MV-4-11 (cell line): ENCODE data around the gene CNKSR3.

Source experiments
- DNase-seq: peaks from one replicate; lab custom pipeline; 2025; lab: John Stamatoyannopoulos, UW

Gene CNKSR3

DNA sequence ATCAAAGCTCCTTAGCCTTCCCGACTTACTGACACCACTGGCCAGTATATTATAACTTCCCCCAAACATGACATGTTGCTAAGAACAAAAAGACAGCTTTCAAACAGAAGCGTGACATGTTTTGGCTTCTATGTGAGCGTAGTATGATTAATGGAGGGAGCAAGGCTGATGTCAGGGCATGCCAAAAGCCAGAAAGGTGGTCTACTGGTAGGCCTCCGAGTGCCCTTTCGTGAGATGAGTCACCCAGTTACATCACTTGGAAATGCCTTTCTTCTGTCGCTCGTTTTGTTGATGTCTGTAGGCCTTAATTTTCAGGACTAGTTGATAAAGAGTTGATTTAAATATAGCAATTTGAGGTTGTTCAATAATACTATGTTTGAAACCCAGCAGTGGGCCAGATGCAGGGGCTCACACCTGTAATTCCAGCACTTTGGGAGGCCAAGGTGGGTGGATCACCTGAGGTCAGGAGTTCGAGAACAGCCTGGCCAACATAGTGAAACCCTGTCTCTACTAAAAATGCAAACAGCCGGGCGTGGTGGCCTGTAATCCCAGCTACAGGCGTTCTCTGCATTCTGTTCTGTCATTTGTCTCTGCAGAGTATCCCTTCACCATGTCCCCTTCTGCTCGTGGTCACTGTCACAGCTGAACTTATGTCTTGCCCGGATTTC is 53.3 kb downstream of the CNKSR3 start:
- DNase-seq: no peak

DNA sequence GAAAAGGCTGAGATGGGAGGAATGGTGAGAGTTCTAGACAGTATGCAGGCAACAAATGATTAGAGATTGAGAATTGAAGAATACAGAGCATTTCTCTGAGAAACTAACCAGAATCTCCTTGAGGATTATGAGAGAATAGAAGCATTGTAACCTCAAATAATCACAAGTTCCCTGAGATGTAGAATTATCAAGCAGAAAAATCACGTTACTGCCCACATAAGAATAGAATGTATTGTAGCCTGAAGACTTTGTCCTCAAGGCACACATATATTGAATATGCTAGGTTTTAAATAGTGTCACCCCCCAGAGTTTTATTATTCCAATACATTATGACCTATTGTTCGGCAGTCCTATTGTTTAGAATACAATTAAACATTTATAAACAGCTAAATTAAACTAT is 57.2 kb downstream of the CNKSR3 start:
- DNase-seq: no peak

DNA sequence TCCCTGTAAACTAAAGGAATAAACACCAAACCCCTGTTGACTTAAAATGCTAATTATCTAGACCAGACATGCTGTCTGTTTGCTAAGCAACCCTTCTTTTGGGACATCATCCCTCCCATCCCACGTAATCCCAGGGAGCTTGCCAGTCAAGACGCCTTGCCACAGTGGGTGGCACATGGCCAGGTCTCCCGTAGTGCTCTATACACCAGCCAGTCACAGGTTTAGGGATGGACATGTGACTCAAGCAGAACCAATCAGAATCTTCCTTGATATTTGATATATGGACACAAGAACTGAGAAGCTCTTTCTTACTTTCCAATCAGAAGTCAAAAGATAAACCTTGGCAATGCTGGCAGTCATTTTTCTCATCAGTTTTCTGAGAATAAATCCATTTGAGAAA is 60.0 kb downstream of the CNKSR3 start:
- DNase-seq: no peak

DNA sequence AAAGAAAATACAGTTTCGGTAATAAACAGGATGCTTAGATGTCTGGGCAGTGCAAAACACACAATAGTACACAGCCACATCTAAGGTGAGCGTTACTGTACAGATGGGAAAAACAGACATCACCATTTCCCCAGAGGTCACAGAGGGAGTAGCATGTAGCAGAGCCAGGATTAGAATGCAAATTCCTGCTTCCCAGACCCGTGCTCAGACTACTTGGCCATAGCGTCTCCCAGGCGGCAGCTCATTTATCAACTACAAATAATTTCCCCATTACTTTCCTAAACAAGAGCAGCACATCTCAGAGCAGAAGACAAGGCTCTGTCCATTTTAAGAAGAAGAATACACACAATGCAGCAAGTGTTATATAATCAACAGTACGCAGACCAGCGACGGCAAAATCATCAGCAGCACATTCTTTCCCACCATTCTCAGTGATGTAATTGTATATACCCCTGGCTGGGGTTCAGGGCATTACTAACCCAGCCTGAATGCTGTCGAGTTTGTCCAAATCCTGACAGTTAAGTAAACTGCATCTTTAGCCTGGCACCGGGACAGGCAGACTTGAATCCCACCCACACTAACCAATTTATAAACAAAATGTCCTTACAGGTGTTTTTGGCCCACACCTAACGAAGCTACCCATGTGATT is 61.9 kb downstream of the CNKSR3 start:
- DNase-seq: no peak

DNA sequence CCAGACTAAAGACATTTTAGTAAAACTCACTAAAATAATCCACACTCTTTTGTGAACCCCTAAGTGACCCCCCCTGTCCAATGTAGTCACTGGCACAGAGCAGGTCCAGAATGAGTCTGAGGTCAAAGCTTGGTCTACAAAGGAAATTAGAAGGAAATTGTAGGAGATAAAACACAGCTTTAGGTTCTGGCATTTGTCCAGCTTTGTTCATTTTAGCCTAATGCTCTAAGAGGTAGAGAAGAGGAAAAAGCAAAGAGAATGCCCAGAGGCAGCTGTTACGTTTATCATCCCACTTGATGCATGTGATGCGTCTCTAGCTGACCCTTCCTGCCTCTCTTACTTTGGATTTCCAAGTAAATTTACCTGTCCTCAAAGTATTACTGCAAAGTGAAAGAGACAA is 62.5 kb downstream of the CNKSR3 start:
- no peak for DNase-seq

DNA sequence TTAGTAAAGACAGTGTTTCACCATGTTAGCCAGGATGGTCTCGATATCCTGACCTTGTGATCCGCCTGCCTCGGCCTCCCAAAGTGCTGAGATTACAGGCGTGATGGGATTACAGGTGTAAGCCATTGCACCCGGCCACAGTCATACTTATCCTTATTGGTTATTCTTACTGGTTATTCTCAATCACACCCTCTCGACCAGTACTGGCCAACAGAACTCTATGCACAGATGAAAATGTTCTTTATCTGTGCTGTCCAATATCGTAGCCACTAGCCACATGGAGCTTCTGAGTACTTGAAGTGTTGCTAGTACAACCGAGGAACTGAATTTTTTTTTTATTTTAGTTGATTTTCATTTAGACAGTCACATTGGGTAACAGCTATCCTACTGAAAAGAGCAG is 63.5 kb downstream of the CNKSR3 start:
- DNase-seq: no peak

DNA sequence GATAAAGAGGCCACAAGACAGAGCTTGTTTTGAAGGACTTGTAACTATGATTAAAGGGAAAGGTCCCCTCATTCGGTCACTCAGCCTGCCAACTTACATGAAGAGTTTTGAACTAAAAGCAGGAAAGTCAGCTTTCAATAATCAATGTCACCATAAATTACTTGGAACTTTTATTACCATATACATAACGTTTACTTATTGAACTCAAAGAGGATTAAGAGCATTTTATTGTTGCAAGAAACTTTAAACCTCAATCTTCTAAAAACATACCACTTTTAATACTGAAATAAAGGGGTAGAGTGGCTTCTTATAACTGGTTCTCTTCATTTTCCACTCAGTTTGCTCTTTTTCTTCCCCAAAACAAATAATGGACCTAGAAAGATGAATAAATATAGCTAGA is 65.1 kb downstream of the CNKSR3 start:
- no peak for DNase-seq

DNA sequence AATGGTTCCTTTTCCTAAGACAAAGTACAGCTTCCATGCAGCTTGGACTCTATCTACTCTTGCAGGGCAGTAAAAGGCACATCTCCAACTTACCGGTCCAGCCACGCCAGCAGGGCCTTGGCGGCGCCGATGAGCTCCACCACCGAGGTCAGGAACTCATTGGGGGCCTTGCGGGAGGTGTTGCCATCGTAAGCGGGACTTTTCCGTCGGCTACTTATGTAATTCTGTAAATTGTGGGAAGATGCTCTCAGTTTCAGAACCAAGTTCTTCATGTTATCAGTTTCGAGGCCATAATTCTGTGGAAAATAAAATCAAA is 68.5 kb downstream of the CNKSR3 start:
- DNase-seq: no peak

DNA sequence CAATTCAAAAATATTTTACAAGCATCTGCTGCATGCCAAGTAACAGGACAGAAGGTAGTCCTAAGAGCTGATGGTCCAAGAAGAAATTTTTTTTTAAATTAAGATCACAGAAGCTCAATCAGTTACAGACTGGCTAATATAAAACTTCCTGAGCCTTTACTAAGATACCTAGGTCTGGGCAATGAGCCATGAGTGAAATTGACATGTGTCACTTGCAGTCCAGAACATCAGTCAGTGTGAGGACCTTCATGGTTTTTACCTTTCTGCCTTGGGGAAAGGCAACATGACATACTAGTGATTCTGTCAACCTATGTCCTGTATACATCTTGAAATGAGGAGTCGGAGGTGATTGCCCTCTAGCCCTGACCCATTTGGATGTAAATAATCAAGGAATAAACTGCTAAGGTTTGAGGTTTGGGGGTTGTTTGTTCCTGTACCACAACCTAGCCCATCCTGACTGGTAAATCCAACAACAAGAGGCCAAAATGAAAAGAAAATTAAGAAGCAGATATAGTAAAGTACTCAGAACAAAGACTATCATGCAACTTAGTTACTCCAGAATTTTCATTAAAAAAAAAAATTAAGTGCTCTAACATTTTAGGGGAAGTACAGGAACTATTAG is 70.0 kb downstream of the CNKSR3 start:
- DNase-seq: no peak

DNA sequence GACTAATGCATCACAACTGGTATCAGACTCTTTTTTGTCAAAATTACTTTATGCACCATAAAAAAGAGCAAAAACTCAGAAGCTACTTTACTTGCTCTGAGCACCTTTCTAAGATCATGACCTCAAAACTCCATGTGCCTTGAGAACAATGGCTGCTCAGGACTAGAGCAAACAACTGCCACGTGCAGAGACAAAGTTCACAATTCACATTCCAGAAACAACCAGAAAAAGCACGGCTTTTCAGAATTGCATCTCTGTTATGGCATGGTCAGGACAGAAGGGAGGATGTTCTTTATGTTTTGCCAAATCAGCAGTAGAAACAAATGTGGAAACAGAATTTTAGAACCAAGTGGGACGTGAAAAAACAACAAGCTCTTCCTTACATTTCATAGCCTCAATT is 70.5 kb downstream of the CNKSR3 start:
- no peak for DNase-seq

DNA sequence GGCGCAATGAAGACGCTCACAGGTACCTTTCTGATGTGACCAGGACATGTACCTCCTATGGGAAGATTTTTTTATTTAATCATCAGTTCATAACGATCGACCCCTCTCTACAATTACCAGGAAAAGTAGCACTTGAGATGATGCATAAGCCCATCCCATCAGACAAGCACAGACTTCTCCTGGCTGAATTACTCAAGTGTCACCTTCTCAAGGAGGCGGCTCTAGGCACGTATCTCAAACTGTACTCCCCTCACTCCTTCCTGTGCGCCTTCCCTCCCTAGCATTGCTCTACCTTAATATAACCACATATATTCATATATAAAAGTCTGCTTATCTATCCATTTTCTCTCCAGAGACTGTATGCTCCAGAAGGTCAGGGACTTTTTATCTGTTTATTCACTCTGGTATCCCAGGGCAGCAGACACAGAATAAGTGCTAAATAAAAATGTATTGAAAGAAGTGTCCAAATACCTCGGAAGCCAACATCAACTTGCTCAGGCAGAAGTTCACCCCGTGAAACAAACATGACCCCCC is 71.5 kb downstream of the CNKSR3 start:
- no peak for DNase-seq

DNA sequence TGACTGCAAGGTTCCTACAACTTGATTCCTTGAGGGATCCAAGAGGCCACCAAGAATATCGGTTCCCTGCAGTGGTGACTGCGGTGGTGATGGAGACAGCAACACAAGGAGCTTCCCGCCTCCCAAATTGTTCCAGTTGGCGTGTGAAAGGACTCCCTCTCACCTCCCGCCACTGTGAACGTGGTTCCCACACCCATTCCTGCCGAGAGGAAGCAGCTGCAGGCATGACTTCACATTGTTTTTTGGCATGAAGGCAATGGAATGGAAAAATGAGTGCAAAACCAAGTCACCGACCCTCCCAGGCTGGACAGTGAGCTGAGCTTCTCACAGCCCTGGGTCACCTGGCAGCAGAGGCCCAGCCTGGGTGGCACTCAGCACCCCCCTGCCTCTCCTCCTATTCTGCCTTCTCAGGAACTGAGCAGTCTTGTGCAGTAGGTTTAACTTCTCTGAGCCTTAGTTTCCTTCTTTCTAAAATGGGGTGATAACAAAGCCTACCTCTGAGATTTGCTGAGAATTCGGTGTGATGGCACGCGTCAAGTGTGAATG is 75.0 kb downstream of the CNKSR3 start:
- no peak for DNase-seq

DNA sequence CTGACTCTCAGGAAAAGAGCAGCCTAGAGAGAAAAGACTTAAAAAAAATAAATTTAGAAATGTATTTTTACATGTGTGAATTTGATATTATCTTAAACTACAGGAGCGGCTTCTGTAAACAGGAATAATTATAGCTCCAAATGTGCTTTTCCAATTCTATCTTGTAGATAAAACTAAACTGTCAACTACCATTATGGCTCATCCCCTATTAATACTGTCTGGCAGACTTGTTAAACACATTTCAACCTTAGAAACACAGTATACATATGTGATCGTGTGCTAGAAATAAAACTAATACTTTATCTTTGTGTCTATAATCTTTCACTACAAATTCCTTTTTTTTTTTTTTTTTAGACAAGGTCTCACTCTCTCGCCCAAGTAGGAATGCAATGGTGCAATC is 75.8 kb downstream of the CNKSR3 start:
- DNase-seq: no peak

DNA sequence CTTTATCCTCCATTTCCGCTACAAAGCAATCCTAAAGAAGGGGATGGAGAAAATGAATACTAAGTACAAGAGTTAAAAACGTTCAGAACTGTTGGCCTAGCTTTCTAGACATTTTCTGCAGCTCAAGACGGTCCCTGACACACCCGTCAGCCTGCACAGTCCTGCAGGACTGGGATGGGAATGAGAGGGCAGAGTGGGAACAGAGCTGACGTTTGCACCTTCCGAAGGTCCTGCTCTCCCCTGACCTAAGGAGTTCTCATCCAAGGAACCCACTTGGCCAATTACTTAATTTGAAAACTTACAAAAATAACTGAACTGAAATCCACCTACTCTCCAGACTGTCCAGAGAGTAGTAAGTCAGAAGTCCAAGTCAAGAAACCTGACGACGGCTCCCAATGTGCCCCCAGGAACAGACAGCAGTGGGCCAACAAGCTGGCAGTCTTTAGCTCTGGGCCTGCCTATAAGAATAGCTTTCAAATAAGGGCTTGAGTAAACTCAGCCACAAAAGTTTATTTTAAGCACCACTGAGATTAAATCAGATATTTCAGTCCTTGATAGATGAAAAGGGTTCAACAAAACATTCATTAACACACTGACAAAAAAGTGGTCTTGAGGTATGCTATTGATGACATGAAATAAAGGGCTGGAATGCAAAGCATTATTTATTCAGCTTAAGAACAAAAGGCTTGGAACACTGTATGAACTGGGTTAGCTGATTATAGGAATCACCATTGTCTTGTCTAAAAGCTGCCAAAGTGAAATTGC is 76.8 kb downstream of the CNKSR3 start:
- no peak for DNase-seq

DNA sequence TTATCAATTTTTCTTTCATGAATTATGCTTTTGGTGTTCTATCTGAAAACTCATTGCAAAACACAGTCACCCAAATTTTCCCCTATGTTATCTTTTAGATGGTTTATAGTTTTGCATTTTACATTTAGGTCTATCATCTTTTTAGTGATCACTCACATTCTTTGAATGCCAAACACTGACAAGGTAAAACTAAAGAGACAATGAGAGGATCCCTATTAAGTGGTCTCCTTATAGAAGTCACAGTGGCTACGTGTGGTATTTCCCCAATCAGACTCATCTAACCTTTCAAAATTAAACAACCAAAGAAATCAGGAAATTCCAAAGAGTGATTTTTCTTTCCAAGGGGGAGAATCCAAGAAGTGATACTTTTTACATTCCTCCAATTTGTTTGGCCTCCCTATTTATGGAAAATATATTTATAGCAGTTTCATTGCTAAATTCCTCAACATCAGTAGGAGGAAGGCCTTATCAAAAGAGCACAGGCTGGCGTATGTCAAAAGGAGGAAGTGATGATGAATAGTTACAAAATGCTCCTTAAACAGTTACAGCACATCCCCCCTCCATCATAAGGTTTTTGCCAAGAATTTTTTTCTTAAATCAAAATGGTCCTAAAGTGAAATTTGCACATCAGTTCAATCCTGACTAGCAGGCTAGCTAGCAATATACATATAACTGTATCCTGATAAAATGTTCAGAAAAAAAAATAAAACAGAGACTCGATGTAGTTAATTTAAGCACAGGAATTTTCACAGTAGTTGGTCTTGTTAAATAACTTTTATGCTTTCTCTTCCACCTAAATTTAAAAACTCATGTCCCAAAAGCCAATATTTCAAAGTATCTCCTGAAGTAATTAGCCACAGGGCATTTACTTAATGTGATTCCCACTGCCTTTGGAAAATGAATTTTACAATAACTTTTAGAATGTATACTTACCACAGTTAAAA is 77.7 kb downstream of the CNKSR3 start:
- peak; percentile 82 for DNase-seq

DNA sequence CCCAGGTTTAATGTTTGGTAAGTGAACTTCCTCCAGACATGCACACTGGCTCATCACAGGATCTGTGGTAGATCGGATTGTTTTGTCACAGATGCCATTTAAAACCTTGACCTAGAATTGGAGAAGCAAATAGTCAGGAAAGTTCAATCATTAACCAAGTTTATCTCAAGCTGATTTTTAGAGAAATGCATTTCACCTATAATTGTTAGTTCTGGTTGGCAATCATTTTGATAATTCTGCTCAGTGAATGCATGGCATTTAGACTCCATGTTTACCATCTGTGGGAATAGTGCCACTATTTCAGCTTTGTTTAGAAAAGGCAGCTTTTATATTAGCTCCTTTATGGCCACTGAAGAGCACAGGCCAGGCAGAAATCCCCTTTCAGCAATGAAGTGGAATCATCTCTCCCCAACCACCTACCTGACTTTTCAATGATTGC is 80.0 kb downstream of the CNKSR3 start:
- DNase-seq: no peak

DNA sequence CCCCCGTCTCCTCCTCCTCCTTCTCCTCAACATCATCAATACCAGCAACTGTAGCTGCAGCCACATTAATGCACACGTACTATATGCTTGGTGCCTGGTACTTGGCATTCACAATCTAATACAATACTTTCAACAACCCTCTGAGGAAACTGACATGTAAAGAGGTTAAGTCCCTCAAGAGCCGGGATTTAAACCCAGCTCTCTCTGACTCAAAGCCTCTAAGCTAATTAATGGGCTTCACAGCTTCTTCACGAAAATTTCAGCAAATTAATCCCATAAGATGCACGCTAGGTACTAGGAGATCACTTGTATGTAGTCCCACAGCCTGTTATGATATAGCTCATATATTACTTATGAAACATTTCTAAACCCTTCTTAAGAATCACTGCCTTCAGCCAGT is 80.8 kb downstream of the CNKSR3 start:
- DNase-seq: no peak

DNA sequence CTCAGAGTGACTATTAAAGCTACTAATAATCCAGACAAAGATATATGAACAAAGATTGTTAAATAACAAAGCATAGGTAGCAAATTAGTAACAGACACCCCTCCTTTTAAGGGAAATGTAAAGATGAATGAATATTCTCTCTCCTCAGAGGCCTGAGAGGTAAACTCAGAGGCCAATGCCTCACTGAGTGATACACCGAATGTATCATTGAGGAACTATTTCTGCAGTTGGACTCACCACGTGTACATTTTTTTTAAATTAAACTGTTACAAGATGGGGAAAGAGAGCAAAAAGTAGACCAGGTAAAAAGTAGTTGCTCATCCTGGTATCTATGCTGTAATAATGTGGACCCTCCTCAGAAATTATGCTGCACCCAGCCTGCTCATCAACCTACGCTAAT is 81.6 kb downstream of the CNKSR3 start:
- no peak for DNase-seq

DNA sequence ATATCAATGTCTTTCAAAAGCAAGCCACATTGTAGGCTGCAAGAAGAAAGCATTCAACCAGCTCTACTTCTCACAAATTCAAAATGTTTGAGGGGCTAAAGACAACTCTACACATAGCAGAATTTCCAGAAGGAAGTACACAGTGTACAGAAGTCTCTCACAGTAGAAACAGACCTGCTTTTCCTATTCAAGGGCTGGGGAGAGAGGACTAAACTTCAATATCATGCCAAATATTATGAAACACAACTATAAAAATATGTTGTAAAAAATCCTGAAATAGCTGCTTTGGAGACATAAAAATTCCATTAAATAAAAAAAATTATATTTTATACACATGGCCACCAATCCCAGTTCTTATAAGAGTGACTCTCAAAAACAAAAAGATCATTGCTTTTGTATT is 83.0 kb downstream of the CNKSR3 start:
- no peak for DNase-seq

DNA sequence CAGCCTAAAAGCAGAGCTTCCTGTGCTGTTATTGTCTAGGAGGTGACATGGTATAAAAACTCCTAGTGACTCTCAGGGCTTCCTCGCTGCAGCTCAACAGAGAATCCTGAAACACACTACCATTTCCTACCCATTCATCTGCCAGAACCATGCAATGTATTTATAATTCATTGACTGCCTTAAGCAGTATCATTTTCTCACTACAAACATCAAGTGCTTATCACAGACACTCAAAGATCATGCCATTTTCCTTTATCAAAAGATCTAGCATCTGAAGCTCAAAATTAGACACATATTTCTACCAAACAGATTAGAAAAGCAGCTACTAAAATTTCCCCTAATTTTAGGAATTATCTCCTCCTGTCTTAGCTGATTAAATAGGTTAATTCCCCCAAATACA is 83.5 kb downstream of the CNKSR3 start:
- no peak for DNase-seq

DNA sequence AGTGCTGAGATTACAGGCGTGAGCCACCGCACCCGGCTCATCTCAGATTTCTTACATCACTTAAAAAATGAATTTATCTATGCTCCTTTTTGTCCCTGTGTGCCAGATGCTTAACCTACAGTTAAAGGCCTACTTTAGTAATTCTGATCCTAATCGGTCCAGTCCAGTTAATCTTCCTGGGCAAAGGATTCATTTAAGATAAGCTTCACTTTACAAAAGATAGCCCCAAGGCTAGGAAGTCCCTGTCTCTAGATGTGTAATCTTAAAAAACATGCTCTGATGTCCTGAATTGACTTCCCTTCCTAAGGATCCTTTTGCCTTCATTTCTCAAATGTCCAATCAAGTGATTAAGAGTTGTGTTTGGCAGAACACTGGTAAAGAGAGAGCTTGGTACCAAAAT is 85.5 kb downstream of the CNKSR3 start:
- DNase-seq: no peak
